Measurements from ENCODE around the gene NTM. TPM values are rescaled to one million over a fixed set of nuclear protein-coding genes. Genes with fewer than 3 reads are reported as not detected.

Gene NTM
- total and polyA plus RNA-seq, 2 experiments from 2014 or later = 1.1 to 1.7 TPM

GRCh38 chr11:132334769-132335280 lies 964.4 kb downstream of the NTM start:
- no peak for DNase-seq (ENCODE audit: low read depth in 1 of 2, low spot score in 1 of 2)
- Histone ChIP-seq H3K4me3 (no peak overlapping the region), H3K36me3 (no peaks in the 10 kb centered on the region), H3K27ac (no peak overlapping the region), H3K4me1 (ENCODE audit: low read depth) (no peaks in the 10 kb centered on the region), H3K9me3 (ENCODE audit: low read depth) (no peaks in the 10 kb centered on the region), H3K27me3 (peaks cover 7% of the 10 kb centered on the region)
- no peak for TF ChIP-seq CTCF (IDR thresholded peaks at IDR 0.05; ENCODE audit: low read depth, low read length)

GRCh38 chr11:132335311-132335710 lies 964.9 kb downstream of the NTM start:
- no peak overlapping the region for H3K27ac ChIP-seq
- no peaks in the 10 kb centered on the region for H3K9me3 ChIP-seq (ENCODE audit: low read depth)
- H3K27me3 ChIP-seq = peaks cover 10% of the 10 kb centered on the region
- TF ChIP-seq CTCF (IDR thresholded peaks at IDR 0.05; ENCODE audit: low read depth, low read length) = no peak
- H3K36me3 ChIP-seq = no peaks in the 10 kb centered on the region
- H3K4me1 ChIP-seq (ENCODE audit: low read depth) = no peaks in the 10 kb centered on the region
- no peak overlapping the region for H3K4me3 ChIP-seq
- no peak for DNase-seq (ENCODE audit: low read depth in 1 of 2, low spot score in 1 of 2)

GRCh38 chr11:132336781-132337535 lies 966.5 kb downstream of the NTM start:
- Histone ChIP-seq H3K36me3 (no peaks in the 10 kb centered on the region), H3K27me3 (peaks cover 10% of the 10 kb centered on the region), H3K4me3 (no peak overlapping the region), H3K4me1 (ENCODE audit: low read depth) (peaks cover under 1% of the 10 kb centered on the region), H3K9me3 (ENCODE audit: low read depth) (no peaks in the 10 kb centered on the region), H3K27ac (no peak overlapping the region)
- DNase-seq (ENCODE audit: low read depth in 1 of 2, low spot score in 1 of 2) = no peak
- TF ChIP-seq CTCF (IDR thresholded peaks at IDR 0.05; ENCODE audit: low read depth, low read length) = no peak

- peaks cover 8% of the 10 kb centered on the region for H3K4me1 ChIP-seq (ENCODE audit: low read depth)
- H3K4me3 ChIP-seq = no peak overlapping the region
- H3K27ac ChIP-seq = no peak overlapping the region
- no peaks in the 10 kb centered on the region for H3K9me3 ChIP-seq (ENCODE audit: low read depth)
- H3K27me3 ChIP-seq = peaks cover 10% of the 10 kb centered on the region
- no peak for TF ChIP-seq CTCF (IDR thresholded peaks at IDR 0.05; ENCODE audit: low read depth, low read length)
- H3K36me3 ChIP-seq = no peaks in the 10 kb centered on the region
- no peak for DNase-seq (ENCODE audit: low read depth in 1 of 2, low spot score in 1 of 2)
Observed at GRCh38 chr11:132337819-132338416, 967.5 kb downstream of the NTM start.

- Histone ChIP-seq H3K27me3 (peaks cover 10% of the 10 kb centered on the region), H3K9me3 (ENCODE audit: low read depth) (no peaks in the 10 kb centered on the region), H3K36me3 (no peaks in the 10 kb centered on the region), H3K4me3 (no peak overlapping the region), H3K27ac (no peak overlapping the region), H3K4me1 (ENCODE audit: low read depth) (peaks cover 17% of the 10 kb centered on the region)
- TF ChIP-seq CTCF (IDR thresholded peaks at IDR 0.05; ENCODE audit: low read depth, low read length) = no peak
- no peak for DNase-seq (ENCODE audit: low read depth in 1 of 2, low spot score in 1 of 2)
Observed at GRCh38 chr11:132342408-132342807, 972.0 kb downstream of the NTM start.
